Mammary epithelial cell (primary cell): ENCODE data around the gene NAIP.
"Not testable (repeated sequence)": the region's sequence is repeated elsewhere in the genome, so short reads cannot be mapped to it uniquely, and the experiment has no call there.

ENCODE experiments used
- CTCF ChIP-seq, 2 donors: IDR thresholded peaks in 1 of 2; conservative IDR thresholded peaks in 1 of 2; 2 replicates each; pipeline ENCODE4 v1.5.1; 2011 to 2012; ENCODE audit warnings: inconsistent platforms in 2 of 2, low read length in 2 of 2, mild to moderate bottlenecking in 2 of 2, control low read depth in 1 of 2, low read depth in 1 of 2; ENCODE audit not compliant: insufficient read depth in 1 of 2; ENCODE audit errors: extremely low read depth in 1 of 2
- EZH2 ChIP-seq: IDR thresholded peaks from 2 replicates; pipeline ENCODE4 v1.6.1; 2012; ENCODE audit warnings: low read length, inconsistent platforms, borderline replicate concordance

GRCh38 chr5:71061322-71061721 is 36.2 kb upstream of the NAIP start:
- TF ChIP-seq EZH2; CTCF (conservative IDR thresholded peaks at IDR 0.05 in 1 of 2, IDR thresholded peaks at IDR 0.05 in 1 of 2; ENCODE audit: extremely low read depth in 1 of 2, insufficient read depth in 1 of 2, low read depth in 1 of 2, low read length in 2 of 2): not testable (repeated sequence)
